Measurements from ENCODE around the gene STRIP1.

GRCh38 chr1:110017792-110018191 is 16.6 kb upstream of the STRIP1 start:
- TF ChIP-seq POLR2A (IDR thresholded peaks at IDR 0.05; ENCODE audit: low read depth, low read length) (no peak), POLR2AphosphoS5 (IDR thresholded peaks at IDR 0.05; ENCODE audit: low read depth, low read length) (no peak)
